ENCODE data around the gene APRT.
"Not testable (repeated sequence)": the region's sequence is repeated elsewhere in the genome, so short reads cannot be mapped to it uniquely, and the experiment has no call there.

The APRT gene

DNA sequence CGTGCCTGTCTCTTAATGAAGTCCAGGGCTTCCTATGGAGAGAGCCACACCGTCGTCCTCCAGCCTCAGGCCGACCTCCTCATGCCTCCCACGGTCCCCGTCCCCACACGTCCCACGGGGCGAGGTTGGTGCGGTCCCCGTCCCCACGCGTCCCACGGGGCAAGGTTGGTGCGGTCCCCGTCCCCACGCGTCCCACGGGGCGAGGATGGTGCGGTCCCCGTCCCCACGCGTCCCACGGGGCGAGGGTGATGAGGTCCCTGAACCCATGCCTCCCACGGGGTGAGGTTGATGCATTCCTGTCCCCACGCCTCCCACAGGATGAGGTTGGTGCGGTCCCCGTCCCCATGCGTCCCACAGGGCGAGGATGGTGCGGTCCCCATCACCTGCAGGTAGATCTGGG, 24.1 kb upstream of the APRT start:
- H3K9me3 Mint-ChIP-seq: no peaks in the 10 kb centered on the region

DNA sequence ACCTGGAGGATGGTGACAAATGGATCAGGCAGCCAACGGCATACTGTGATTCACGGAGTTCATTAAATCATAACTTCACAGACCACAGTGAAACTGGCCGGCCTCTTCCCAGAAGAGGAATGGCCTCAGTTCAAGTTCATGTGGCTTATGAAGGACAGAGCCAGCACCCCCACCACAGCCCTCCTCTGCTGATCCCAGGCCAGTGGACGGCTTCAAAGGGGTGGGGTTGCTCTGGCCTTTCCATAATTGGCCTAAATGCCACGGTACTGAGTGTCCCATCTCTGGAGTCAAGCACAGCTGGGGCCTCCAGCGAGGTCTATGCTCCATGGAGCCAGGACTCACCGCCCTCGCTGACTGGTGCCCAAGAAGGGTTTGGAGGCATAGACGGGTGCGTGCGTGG, 23.7 kb upstream of the APRT start:
- DNase-seq: no peak
- no peak overlapping the region for H3K27ac Mint-ChIP-seq
- H3K36me3 Mint-ChIP-seq (ENCODE audit: low read depth): peaks cover 17% of the 10 kb centered on the region
- H3K9me3 Mint-ChIP-seq: no peaks in the 10 kb centered on the region
- no peak overlapping the region for H3K4me3 Mint-ChIP-seq
- H3K27me3 Mint-ChIP-seq: no peaks in the 10 kb centered on the region
- H3K4me1 Mint-ChIP-seq (ENCODE audit: low read depth): no peaks in the 10 kb centered on the region

More for the DNA sequence above, 24.1 kb upstream of the APRT start:
- no peaks in the 10 kb centered on the region for H3K4me1 Mint-ChIP-seq (ENCODE audit: low read depth)
- no peaks in the 10 kb centered on the region for H3K27me3 Mint-ChIP-seq
- no peak overlapping the region for H3K27ac Mint-ChIP-seq
- peaks cover 17% of the 10 kb centered on the region for H3K36me3 Mint-ChIP-seq (ENCODE audit: low read depth)
- DNase-seq: no peak
- H3K4me3 Mint-ChIP-seq: no peak overlapping the region

DNA sequence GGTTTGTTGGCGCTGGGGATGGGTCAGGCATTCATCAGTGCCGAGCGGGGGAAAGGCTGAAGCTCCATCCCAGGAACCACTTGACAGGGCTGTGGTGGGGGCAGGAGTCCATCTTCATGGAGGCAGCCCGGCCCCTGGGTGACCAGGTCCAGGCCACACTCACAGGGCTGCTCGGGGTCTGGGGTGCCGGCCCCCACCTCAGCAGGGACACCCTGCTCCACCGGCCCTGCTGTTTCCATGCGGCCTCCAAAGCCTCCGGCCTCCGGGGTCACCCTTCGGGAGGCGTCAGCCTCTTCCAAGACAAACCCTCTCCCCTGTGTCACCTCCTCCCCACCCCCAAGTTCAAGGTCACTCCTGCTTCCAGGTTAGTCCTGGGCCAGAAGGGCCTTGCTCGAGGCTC, 22.9 kb upstream of the APRT start:
- no peaks in the 10 kb centered on the region for H3K9me3 Mint-ChIP-seq
- H3K36me3 Mint-ChIP-seq (ENCODE audit: low read depth): peaks cover 14% of the 10 kb centered on the region
- no peaks in the 10 kb centered on the region for H3K27me3 Mint-ChIP-seq
- H3K27ac Mint-ChIP-seq: no peak overlapping the region
- DNase-seq: no peak
- H3K4me1 Mint-ChIP-seq (ENCODE audit: low read depth): no peaks in the 10 kb centered on the region
- no peak overlapping the region for H3K4me3 Mint-ChIP-seq

DNA sequence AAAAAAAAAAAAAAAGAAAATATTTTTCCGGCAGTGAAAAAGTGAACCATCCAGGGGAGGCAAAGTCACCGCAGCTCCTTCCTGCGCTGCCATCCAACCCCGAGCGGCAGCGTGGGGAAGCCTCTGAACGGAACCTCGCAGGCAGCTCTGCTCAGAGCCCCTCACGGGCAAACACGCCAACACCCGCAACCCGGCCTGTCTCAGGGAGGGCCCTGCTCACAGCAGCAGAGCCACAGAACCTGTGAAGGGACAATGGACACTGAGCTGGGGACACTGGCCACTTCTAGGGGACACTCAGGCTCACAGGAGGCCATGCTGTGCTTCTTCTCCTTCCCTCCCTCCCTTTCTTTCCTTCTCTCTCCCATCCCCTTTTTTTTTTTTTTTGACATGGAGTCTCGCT, 21.4 kb upstream of the APRT start:
- Mint-ChIP-seq H3K27ac (no peak overlapping the region), H3K36me3 (ENCODE audit: low read depth) (peaks cover 9% of the 10 kb centered on the region), H3K4me3 (no peak overlapping the region), H3K9me3 (no peaks in the 10 kb centered on the region), H3K4me1 (ENCODE audit: low read depth) (no peaks in the 10 kb centered on the region), H3K27me3 (no peaks in the 10 kb centered on the region)
- DNase-seq: no peak

DNA sequence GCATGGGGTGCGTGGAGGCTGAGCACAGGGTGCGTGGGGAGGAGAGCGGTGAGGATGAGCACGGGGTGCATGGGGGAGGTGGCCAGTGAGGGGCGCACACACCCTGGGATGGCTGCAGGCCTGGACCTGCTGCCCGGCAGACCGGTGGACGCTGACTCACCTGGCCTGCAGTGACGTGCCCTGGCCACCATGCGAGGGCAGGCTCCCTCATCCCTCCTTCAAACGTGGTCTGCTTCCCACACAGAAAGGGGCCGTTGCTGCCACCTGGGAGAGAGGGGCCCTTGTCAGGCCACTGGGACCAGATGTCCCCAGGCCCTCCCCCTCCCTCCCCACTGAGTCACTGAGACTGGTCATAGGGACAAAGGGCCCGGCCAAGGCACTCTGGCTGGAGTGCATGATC, 20.1 kb upstream of the APRT start:
- Mint-ChIP-seq H3K4me3 (no peak overlapping the region), H3K27me3 (no peaks in the 10 kb centered on the region), H3K36me3 (ENCODE audit: low read depth) (peaks cover 12% of the 10 kb centered on the region), H3K9me3 (no peaks in the 10 kb centered on the region), H3K4me1 (ENCODE audit: low read depth) (no peaks in the 10 kb centered on the region), H3K27ac (no peak overlapping the region)
- no peak for DNase-seq

DNA sequence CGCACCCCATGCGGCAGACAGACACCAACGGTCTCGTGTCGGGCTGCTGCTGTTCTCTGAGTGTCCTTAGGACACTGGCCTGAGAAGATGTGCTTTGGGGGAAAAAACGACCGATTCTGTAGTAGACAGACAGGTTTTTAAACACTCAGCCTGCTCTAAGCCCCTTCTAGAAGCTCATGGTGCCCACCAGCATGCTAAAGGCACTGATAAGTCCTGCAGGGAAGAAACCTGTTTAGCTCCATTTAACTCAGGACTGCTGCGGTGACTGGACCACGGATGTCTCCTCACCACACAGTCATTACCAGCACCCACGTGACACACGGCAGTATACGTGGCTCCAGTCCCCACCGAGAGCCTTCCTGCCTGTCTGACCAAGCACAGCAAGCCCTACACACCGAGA, 19.1 kb upstream of the APRT start:
- H3K36me3 Mint-ChIP-seq (ENCODE audit: low read depth): peaks cover 12% of the 10 kb centered on the region
- H3K27ac Mint-ChIP-seq: no peak overlapping the region
- no peaks in the 10 kb centered on the region for H3K9me3 Mint-ChIP-seq
- no peaks in the 10 kb centered on the region for H3K4me1 Mint-ChIP-seq (ENCODE audit: low read depth)
- H3K4me3 Mint-ChIP-seq: no peak overlapping the region
- no peak for DNase-seq
- no peaks in the 10 kb centered on the region for H3K27me3 Mint-ChIP-seq

DNA sequence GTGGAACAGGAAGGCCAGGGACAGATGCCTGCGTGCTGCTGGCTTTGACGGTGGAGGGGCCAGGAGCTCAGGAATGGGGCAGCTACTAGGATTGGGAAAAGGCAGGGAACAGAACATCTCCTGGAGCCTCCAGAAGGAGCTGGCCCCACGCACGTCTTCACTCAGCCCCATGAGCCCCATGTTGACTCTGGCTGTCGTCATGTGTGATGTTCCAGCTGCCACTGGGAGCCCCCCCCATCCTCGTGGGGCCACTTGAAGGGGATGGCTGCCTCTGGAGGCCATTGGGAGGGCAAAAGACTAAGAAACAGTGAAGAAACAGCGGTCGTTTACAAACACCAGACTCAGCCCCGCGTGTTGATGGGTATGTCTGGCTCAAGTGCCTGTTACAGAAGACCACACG, 18.5 kb upstream of the APRT start:
- DNase-seq: no peak
- Mint-ChIP-seq H3K4me1 (ENCODE audit: low read depth) (no peaks in the 10 kb centered on the region), H3K4me3 (no peak overlapping the region), H3K27me3 (no peaks in the 10 kb centered on the region), H3K9me3 (no peaks in the 10 kb centered on the region), H3K36me3 (ENCODE audit: low read depth) (peaks cover 11% of the 10 kb centered on the region), H3K27ac (no peak overlapping the region)

DNA sequence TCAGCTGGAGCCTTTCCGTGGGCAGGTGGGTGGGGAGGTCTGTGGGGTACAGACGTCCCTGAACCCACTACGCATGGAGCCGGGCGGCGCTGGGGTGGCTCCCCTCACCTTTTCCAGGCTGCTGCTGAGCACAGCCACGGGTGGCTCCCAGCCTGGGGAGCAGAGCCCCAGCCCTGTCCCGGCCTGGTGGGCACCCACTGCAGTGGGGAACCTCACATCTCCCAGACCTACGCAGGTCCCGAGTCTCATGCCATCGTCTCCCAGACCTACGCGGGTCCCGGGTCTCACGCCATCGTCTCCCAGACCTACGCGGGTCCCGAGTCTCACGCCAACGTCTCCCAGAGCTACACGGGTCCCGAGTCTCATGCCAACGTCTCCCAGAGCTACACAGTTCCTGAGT, 17.0 kb upstream of the APRT start:
- Mint-ChIP-seq H3K9me3 (no peaks in the 10 kb centered on the region), H3K27ac (no peak overlapping the region), H3K4me3 (no peak overlapping the region), H3K4me1 (ENCODE audit: low read depth) (no peaks in the 10 kb centered on the region), H3K27me3 (no peaks in the 10 kb centered on the region), H3K36me3 (ENCODE audit: low read depth) (peaks cover 6% of the 10 kb centered on the region)
- DNase-seq: no peak

DNA sequence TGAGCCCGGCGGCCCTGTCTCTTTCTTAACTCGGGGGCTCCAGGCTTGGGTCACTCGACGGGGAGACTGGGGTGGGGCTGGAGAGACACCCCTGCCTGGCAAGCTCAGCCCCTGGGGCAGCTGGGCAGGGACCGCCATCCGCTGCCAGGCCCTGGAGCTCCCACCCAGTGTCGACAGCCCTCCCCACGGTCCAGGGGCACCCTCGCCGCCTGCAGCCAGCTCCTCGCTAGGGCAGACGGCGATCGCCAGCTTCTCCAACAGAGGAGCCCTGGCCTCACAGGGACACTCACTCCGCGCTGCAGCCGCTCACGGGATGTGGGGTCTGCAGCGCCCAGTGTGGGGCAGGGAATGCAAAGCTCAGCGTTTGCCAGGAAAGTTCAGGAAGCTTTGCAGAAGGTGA, 16.0 kb upstream of the APRT start:
- H3K27me3 Mint-ChIP-seq: no peaks in the 10 kb centered on the region
- no peak for DNase-seq
- H3K9me3 Mint-ChIP-seq: no peaks in the 10 kb centered on the region
- no peak overlapping the region for H3K4me3 Mint-ChIP-seq
- peaks cover 11% of the 10 kb centered on the region for H3K36me3 Mint-ChIP-seq (ENCODE audit: low read depth)
- H3K27ac Mint-ChIP-seq: no peak overlapping the region
- H3K4me1 Mint-ChIP-seq (ENCODE audit: low read depth): no peaks in the 10 kb centered on the region

DNA sequence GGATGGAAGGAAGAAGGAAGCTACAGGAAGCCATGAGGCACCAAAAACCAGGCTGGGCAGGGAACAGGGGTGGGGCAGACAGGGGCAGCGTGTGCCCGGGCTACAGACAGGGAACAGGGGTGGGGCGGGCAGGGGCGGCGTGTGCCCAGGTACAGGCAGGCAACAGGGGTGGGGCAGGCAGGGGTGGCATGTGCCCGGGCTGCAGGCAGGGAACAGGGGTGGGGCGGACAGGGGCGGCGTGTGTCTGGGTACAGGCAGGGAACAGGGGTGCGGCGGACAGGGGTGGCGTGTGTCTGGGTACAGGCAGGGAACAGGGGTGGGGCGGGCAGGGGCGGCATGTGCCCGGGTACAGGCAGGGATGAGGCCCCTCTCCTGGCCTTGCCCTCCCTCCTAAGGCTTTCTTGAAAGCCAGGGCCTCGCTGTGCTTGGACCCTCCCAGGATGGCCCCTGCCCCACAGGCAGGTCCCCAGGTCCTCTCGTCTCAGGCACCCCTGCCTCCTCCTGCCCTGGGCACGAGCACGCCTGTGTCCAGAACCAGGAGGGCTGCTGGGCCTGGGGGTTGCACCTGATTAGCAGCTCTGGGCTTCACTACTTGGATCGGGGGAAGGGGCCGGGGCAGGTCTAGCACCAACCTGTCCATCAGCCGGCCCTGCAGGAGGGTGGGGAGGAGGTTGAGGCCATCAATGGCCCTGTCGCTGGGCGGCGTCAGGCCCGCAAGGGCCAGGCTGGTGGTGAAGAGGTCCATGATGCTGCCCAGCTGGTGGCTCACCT, 14.5 kb upstream of the APRT start:
- H3K9me3 Mint-ChIP-seq: no peaks in the 10 kb centered on the region
- no peak overlapping the region for H3K27ac Mint-ChIP-seq
- no peak for DNase-seq
- H3K27me3 Mint-ChIP-seq: no peaks in the 10 kb centered on the region
- no peak overlapping the region for H3K4me3 Mint-ChIP-seq
- peaks cover 12% of the 10 kb centered on the region for H3K36me3 Mint-ChIP-seq (ENCODE audit: low read depth)
- H3K4me1 Mint-ChIP-seq (ENCODE audit: low read depth): no peaks in the 10 kb centered on the region

DNA sequence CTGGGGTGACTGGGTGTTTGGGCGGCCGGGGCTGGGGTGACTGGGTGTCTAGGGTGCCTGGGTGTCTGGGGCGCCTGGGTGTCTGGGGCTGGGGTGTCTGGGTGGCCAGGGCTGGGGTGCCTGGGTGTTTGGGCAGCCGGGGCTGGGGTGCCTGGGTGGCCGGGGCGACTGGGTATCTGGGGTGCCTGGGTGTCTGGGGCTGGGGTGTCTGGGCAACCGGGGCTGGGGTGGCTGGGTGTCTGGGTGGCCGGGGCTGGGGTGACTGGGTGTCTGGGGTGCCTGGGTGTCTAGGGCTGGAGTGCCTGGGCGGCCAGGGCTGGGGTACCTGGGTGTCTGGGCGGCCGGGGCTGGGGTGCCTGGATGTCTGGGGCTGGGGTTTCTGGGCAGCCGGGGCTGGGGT, 13.4 kb upstream of the APRT start:
- DNase-seq: no peak
- Mint-ChIP-seq H3K27me3 (no peaks in the 10 kb centered on the region), H3K36me3 (ENCODE audit: low read depth) (peaks cover 9% of the 10 kb centered on the region), H3K9me3 (no peaks in the 10 kb centered on the region), H3K27ac (no peak overlapping the region), H3K4me1 (ENCODE audit: low read depth) (no peaks in the 10 kb centered on the region), H3K4me3 (no peak overlapping the region)

DNA sequence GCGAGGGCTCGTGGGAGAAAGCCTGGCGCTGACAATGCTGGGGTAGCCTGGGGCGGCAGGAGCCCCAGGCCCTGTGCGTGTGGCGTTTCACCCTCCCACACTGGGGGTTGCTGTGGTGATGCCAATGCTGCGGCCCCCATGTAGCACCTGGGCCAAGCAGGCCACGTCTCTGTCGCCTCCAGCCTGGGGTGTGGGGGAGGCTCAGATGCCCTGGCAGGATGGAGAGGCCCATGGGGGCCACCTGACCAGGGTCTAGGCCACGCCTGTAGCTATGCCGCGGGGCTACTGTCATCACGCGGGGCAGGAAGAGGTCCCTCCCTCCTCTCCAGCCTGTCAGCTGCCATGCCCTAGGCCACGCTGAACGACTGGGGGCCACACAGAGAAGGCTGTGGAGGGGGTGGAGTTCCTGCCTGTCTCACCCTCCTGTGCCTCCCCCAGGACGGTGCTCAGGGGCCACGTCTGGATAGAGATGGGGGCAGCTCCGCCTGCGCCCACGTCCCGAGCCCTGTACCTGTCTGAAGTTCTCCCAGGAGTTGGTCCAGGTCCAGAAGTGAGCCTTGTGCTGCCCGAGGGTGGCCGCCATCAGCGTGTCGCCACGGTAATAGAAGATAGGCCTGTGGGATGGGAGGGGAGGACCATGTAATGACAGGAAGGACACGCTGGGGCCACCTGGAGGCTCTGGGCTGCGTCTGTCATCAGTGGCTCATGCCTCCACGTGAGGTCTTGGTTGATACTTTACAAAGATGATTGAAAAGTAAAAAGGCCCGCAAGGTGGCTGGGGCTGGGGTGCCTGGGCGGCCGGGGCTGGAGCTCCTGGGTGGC, 12.7 kb upstream of the APRT start:
- H3K36me3 Mint-ChIP-seq (ENCODE audit: low read depth): peaks cover 9% of the 10 kb centered on the region
- H3K4me1 Mint-ChIP-seq (ENCODE audit: low read depth): no peaks in the 10 kb centered on the region
- no peaks in the 10 kb centered on the region for H3K9me3 Mint-ChIP-seq
- no peak overlapping the region for H3K4me3 Mint-ChIP-seq
- no peak for DNase-seq
- H3K27me3 Mint-ChIP-seq: no peaks in the 10 kb centered on the region
- no peak overlapping the region for H3K27ac Mint-ChIP-seq

DNA sequence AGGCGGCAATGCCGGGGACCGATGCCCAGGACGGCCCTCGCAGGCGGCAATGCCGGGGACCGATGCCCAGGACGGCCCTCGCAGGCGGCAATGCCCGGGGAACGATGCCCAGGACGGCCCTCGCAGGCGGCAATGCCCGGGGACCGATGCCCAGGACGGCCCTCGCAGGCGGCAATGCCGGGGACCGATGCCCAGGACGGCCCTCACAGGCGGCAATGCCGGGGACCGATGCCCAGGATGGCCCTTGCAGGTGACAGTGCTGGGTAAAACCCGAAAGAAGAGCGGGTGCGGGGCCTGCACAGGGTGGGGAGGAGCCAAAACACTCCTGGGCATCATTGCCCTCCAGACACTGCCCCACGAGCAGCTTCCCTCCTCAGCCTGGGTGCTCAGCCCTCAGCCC, 11.9 kb upstream of the APRT start:
- H3K36me3 Mint-ChIP-seq (ENCODE audit: low read depth); H3K27ac Mint-ChIP-seq; H3K4me3 Mint-ChIP-seq; H3K9me3 Mint-ChIP-seq; H3K4me1 Mint-ChIP-seq (ENCODE audit: low read depth); DNase-seq; H3K27me3 Mint-ChIP-seq: not testable (repeated sequence)

DNA sequence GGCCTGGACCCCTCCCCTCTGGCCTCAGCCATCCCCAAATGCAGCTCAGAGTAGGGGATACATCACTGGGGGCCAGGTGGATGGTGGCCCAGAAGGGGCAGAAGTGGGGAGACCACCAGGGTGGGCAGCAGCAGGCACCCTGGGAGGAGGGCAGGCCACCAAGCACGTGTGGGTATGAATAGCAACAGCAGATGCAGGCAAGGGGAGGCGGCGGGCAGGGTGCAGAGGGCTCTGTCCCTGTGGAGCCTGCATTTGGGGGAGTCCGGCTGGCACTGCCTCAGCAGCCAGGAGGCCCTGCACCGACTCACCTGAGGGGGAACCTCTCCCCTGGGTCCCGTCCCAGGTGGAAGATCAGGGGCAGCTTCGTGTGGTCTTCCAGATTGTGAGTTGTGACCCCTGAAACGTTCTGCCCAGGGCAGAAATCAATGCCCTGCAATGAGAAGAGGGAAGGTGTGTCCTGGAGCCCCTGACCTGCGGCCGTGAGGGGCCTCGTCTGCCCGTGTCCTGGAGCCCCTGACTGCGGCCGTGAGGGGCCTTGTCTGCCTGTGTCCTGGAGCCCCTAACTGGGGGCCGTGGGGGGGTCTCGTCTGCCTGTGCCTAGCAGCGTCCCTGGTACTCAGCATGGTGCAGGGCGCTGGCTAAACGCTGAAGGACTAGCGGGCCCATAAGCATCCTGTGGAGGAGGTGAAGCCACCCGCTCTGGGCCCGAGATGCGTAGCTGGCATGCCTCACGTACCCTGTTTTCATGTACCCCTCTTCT, 10.7 kb upstream of the APRT start:
- H3K27me3 Mint-ChIP-seq: no peaks in the 10 kb centered on the region
- H3K4me1 Mint-ChIP-seq (ENCODE audit: low read depth): no peaks in the 10 kb centered on the region
- no peak for DNase-seq
- no peaks in the 10 kb centered on the region for H3K9me3 Mint-ChIP-seq
- H3K36me3 Mint-ChIP-seq (ENCODE audit: low read depth): peaks cover 6% of the 10 kb centered on the region
- H3K27ac Mint-ChIP-seq: no peak overlapping the region
- no peak overlapping the region for H3K4me3 Mint-ChIP-seq
